ENCODE results near the gene TGFB1I1. TPM values are rescaled to one million over a fixed set of nuclear protein-coding genes. Genes with fewer than 3 reads are reported as not detected.

TGFB1I1 gene
- total and polyA plus RNA-seq, 2 of the 13 experiments (the other 11 are each of a cell fraction or from before 2014, with no cell fraction given): 0.80 to 2.9 TPM

DNA sequence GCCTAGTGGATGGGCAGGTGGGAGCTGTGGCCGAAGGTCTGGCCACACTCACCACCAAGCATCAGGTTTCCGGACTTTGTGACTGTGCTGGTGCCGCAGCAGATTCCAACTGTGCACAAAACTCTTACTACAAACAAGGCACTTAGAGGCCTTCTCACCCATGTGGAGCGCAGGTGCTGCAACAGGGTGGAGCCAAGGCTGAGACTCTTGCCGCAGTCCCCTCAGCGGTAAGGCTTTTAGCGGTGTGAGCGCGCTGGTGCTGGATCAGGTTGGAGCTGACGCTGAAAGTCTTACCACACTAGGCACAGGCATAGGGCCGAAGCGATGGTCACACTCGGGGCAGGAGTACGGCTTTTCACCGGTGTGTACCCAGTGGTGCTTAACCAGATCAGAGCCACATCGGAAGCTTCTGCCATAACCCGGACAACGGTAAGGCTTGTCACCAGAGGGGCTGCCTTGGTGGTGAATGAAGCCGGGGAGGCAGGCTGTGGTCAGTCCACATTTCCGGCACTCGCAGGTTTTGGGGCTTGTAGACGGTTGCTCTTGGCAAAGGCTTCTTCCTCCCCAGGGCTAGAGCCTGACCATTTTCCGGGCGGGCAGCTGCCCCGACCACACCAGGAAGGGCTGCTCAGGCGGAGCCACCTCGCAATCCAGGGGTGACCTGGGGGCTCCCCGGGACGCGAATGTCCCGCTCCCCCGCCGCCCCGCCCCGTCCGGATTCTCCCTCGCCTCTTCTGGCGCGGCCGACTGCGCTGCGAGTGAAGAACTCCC, 13.7 kb upstream of the TGFB1I1 start (continued):
- TF ChIP-seq, protein P1, sequence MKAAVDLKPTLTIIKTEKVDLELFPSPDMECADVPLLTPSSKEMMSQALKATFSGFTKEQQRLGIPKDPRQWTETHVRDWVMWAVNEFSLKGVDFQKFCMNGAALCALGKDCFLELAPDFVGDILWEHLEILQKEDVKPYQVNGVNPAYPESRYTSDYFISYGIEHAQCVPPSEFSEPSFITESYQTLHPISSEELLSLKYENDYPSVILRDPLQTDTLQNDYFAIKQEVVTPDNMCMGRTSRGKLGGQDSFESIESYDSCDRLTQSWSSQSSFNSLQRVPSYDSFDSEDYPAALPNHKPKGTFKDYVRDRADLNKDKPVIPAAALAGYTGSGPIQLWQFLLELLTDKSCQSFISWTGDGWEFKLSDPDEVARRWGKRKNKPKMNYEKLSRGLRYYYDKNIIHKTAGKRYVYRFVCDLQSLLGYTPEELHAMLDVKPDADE (CRISPR knock-in tag; IDR thresholded peaks at IDR 0.05): no peak
- peak; percentile 80 for TF ChIP-seq RXRA (CRISPR knock-in tag; IDR thresholded peaks at IDR 0.05)
- TF ChIP-seq MXI1 (IDR thresholded peaks at IDR 0.05; ENCODE audit: borderline replicate concordance, low read depth, low read length): peak; percentile 91; the same call in 1 of the 3 replicates
- peak; percentile 90 for TF ChIP-seq SNAPC2 (CRISPR knock-in tag; IDR thresholded peaks at IDR 0.05)
- TF ChIP-seq SOX5 (CRISPR knock-in tag; IDR thresholded peaks at IDR 0.05; ENCODE audit: borderline replicate concordance): peak; percentile 79
- TF ChIP-seq NFE2L2 (IDR thresholded peaks at IDR 0.05; ENCODE audit: low read length): no peak
- peak; percentile 96 for TF ChIP-seq ZNF556 (CRISPR knock-in tag; IDR thresholded peaks at IDR 0.05; ENCODE audit: borderline replicate concordance)
- peak; percentile 19 for TF ChIP-seq CCAR2 (optimal IDR thresholded peaks at IDR 0.05; ENCODE audit: low read depth, low read length)
- TF ChIP-seq, protein P2, sequence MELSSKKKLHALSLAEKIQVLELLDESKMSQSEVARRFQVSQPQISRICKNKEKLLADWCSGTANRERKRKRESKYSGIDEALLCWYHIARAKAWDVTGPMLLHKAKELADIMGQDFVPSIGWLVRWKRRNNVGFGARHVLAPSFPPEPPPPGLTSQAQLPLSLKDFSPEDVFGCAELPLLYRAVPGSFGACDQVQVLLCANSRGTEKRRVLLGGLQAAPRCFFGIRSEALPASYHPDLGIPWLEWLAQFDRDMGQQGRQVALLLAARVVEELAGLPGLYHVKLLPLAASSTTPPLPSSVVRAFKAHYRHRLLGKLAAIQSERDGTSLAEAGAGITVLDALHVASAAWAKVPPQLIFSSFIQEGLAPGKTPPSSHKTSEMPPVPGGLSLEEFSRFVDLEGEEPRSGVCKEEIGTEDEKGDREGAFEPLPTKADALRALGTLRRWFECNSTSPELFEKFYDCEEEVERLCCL (CRISPR knock-in tag; IDR thresholded peaks at IDR 0.05; ENCODE audit: borderline replicate concordance): peak; percentile 25; the same call in 1 of the 2 replicates
- peak; percentile 7 for TF ChIP-seq ZNF343 (CRISPR knock-in tag; IDR thresholded peaks at IDR 0.05)
- TF ChIP-seq, protein P3, sequence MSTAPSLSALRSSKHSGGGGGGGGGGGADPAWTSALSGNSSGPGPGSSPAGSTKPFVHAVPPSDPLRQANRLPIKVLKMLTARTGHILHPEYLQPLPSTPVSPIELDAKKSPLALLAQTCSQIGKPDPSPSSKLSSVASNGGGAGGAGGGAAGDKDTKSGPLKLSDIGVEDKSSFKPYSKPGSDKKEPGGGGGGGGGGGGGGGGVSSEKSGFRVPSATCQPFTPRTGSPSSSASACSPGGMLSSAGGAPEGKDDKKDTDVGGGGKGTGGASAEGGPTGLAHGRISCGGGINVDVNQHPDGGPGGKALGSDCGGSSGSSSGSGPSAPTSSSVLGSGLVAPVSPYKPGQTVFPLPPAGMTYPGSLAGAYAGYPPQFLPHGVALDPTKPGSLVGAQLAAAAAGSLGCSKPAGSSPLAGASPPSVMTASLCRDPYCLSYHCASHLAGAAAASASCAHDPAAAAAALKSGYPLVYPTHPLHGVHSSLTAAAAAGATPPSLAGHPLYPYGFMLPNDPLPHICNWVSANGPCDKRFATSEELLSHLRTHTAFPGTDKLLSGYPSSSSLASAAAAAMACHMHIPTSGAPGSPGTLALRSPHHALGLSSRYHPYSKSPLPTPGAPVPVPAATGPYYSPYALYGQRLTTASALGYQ (CRISPR knock-in tag; IDR thresholded peaks at IDR 0.05): no peak
- peak; percentile 60; the same call in 1 of the 2 replicates for TF ChIP-seq PPARG (CRISPR knock-in tag; conservative IDR thresholded peaks at IDR 0.05)
- TF ChIP-seq ZNF496 (CRISPR knock-in tag; IDR thresholded peaks at IDR 0.05; ENCODE audit: insufficient replicate concordance): no peak
- TF ChIP-seq ZNF264 (CRISPR knock-in tag; IDR thresholded peaks at IDR 0.05): peak; percentile 92
- TF ChIP-seq SKI (IDR thresholded peaks at IDR 0.05; ENCODE audit: partially characterized antibody): peak; percentile 76
- TF ChIP-seq, protein P4, sequence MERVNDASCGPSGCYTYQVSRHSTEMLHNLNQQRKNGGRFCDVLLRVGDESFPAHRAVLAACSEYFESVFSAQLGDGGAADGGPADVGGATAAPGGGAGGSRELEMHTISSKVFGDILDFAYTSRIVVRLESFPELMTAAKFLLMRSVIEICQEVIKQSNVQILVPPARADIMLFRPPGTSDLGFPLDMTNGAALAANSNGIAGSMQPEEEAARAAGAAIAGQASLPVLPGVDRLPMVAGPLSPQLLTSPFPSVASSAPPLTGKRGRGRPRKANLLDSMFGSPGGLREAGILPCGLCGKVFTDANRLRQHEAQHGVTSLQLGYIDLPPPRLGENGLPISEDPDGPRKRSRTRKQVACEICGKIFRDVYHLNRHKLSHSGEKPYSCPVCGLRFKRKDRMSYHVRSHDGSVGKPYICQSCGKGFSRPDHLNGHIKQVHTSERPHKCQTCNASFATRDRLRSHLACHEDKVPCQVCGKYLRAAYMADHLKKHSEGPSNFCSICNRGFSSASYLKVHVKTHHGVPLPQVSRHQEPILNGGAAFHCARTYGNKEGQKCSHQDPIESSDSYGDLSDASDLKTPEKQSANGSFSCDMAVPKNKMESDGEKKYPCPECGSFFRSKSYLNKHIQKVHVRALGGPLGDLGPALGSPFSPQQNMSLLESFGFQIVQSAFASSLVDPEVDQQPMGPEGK (CRISPR knock-in tag; IDR thresholded peaks at IDR 0.05): peak; percentile 71; the same call in 1 of the 2 replicates
- TF ChIP-seq TBP (CRISPR knock-in tag; IDR thresholded peaks at IDR 0.05): no peak; the same call in 1 of the 2 replicates
- TF ChIP-seq SIX4 (CRISPR knock-in tag; IDR thresholded peaks at IDR 0.05): peak; percentile 98
- TF ChIP-seq, protein P5, sequence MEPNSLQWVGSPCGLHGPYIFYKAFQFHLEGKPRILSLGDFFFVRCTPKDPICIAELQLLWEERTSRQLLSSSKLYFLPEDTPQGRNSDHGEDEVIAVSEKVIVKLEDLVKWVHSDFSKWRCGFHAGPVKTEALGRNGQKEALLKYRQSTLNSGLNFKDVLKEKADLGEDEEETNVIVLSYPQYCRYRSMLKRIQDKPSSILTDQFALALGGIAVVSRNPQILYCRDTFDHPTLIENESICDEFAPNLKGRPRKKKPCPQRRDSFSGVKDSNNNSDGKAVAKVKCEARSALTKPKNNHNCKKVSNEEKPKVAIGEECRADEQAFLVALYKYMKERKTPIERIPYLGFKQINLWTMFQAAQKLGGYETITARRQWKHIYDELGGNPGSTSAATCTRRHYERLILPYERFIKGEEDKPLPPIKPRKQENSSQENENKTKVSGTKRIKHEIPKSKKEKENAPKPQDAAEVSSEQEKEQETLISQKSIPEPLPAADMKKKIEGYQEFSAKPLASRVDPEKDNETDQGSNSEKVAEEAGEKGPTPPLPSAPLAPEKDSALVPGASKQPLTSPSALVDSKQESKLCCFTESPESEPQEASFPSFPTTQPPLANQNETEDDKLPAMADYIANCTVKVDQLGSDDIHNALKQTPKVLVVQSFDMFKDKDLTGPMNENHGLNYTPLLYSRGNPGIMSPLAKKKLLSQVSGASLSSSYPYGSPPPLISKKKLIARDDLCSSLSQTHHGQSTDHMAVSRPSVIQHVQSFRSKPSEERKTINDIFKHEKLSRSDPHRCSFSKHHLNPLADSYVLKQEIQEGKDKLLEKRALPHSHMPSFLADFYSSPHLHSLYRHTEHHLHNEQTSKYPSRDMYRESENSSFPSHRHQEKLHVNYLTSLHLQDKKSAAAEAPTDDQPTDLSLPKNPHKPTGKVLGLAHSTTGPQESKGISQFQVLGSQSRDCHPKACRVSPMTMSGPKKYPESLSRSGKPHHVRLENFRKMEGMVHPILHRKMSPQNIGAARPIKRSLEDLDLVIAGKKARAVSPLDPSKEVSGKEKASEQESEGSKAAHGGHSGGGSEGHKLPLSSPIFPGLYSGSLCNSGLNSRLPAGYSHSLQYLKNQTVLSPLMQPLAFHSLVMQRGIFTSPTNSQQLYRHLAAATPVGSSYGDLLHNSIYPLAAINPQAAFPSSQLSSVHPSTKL (CRISPR knock-in tag; IDR thresholded peaks at IDR 0.05): peak; percentile 81
